Neutrophil (primary cell): ENCODE measurements around the gene GNRHR.

Source experiments
- H3K27ac ChIP-seq: fragments of 200-600 bp; sonication (generic); 2 replicates; pipeline ENCODE4 v1.5.1; 2016; ENCODE audit warnings: mild to moderate bottlenecking, moderate library complexity
- H3K27me3 ChIP-seq: fragments of 200-600 bp; sonication (generic); 2 replicates; pipeline ENCODE4 v1.6.0; 2016; ENCODE audit warnings: mild to moderate bottlenecking
- H3K36me3 ChIP-seq: fragments of 200-600 bp; sonication (generic); 2 replicates; pipeline ENCODE4 v1.5.1; 2017
- H3K4me1 ChIP-seq, 2 experiments: fragments of 200-600 bp in 1 of 2; sonication (generic) in 1 of 2; 1 replicate in 1 of 2; 2 replicates in 1 of 2; pipeline versions ENCODE4 v1.5.1 to v1.6.1; 2013 to 2016; ENCODE audit warnings: low read depth in 1 of 2, low read length in 1 of 2, mild to moderate bottlenecking in 1 of 2, moderate library complexity in 1 of 2; ENCODE audit not compliant: control insufficient read depth in 1 of 2, insufficient read depth in 1 of 2
- H3K4me3 ChIP-seq, 2 experiments: fragments of 200-600 bp in 1 of 2; sonication (generic) in 1 of 2; 1 replicate in 1 of 2; 2 replicates in 1 of 2; pipeline ENCODE4 v1.5.1; 2013 to 2016; ENCODE audit warnings: low read depth in 1 of 2, low read length in 1 of 2, mild to moderate bottlenecking in 1 of 2, moderate library complexity in 1 of 2
- H3K9me3 ChIP-seq: fragments of 200-600 bp; sonication (generic); 2 replicates; pipeline ENCODE4 v1.5.1; 2016
- TF ChIP-seq, protein P1 (sequence below): fragments of 200-600 bp; sonication (generic); IDR thresholded peaks from 2 replicates; pipeline ENCODE4 v1.5.1; 2016; ENCODE audit warnings: antibody characterized with exemption

GNRHR gene

GRCh38 chr4:67702166-67702565 is 52.0 kb downstream of the GNRHR start:
- no peaks in the 10 kb centered on the region for H3K36me3 ChIP-seq
- no peak overlapping the region for H3K4me3 ChIP-seq

GRCh38 chr4:67701517-67701850 is 52.7 kb downstream of the GNRHR start:
- H3K4me1 ChIP-seq: peaks cover 13 to 14% of the 10 kb centered on the region in 2 experiments

More at GRCh38 chr4:67702166-67702565, 52.0 kb downstream of the GNRHR start:
- no peaks in the 10 kb centered on the region for H3K27me3 ChIP-seq
- H3K4me1 ChIP-seq: peaks cover 13 to 14% of the 10 kb centered on the region in 2 experiments
- TF ChIP-seq, protein P1, sequence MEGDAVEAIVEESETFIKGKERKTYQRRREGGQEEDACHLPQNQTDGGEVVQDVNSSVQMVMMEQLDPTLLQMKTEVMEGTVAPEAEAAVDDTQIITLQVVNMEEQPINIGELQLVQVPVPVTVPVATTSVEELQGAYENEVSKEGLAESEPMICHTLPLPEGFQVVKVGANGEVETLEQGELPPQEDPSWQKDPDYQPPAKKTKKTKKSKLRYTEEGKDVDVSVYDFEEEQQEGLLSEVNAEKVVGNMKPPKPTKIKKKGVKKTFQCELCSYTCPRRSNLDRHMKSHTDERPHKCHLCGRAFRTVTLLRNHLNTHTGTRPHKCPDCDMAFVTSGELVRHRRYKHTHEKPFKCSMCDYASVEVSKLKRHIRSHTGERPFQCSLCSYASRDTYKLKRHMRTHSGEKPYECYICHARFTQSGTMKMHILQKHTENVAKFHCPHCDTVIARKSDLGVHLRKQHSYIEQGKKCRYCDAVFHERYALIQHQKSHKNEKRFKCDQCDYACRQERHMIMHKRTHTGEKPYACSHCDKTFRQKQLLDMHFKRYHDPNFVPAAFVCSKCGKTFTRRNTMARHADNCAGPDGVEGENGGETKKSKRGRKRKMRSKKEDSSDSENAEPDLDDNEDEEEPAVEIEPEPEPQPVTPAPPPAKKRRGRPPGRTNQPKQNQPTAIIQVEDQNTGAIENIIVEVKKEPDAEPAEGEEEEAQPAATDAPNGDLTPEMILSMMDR: no peak
- peak overlapping the region; percentile 89 for H3K27ac ChIP-seq
- H3K9me3 ChIP-seq: no peaks in the 10 kb centered on the region

DNA sequence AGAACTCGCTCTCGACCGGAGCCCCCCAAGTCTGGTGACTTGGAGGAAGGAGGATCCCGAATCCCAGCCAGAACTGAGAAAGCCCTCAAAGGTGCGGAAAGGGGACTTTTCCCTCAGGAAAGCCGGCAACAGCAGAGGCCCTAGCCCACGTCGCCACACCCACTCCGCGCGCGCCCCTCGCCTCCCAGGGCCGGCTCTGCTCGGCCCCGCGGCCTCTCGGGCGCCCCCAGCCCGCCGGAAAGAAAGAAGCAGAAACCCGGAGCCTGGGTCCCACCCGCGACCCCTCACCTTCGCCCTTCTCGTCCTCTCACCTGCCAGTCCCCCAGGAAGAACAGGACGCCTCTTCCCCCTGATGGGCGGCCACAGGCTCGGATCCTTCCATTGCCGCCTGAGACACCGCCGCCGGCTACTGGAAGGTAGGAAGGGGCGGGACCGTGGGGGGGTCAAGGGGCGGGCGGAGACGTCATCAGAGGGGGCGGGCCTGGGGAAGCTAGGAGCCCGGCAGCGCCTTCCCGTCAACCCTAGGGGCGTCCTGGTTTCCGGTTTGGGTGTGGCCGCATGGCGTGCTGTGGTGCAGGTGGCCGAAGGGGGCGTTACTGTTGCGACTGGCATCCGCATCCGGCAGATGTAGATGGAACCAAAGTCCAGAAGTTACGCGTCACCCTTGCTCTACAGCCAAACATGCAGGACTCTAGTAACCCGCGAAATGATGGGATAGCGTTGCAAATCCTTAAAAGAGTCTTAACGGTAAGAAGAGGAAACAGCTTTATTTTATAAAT is 53.3 kb downstream of the GNRHR start, which contains the start of gene UBA6:
UBA6 (minus strand) TSS at position 418 of the 779 bp plus-strand sequence; CDS start at position 382, 36 bp downstream.
- peaks cover 13 to 14% of the 10 kb centered on the region in 2 experiments for H3K4me1 ChIP-seq
- no peaks in the 10 kb centered on the region for H3K9me3 ChIP-seq
- peak within 1 kb of the TSS; percentile 89 for H3K27ac ChIP-seq
- TF ChIP-seq, protein P1: peak; percentile 71
- peak within 1 kb of the TSS; percentile 70 to 98 for H3K4me3 ChIP-seq
- H3K36me3 ChIP-seq: no peaks in the 10 kb centered on the region
- H3K27me3 ChIP-seq: no peaks in the 10 kb centered on the region

More at GRCh38 chr4:67701517-67701850, 52.7 kb downstream of the GNRHR start:
- no peaks in the 10 kb centered on the region for H3K9me3 ChIP-seq
- TF ChIP-seq, protein P1: no peak
- peak overlapping the region; percentile 89 for H3K27ac ChIP-seq
- H3K27me3 ChIP-seq: no peaks in the 10 kb centered on the region
- H3K36me3 ChIP-seq: no peaks in the 10 kb centered on the region
- peak overlapping the region; percentile 70 to 98 for H3K4me3 ChIP-seq

GRCh38 chr4:67700116-67700737 is 54.0 kb downstream of the GNRHR start:
- TF ChIP-seq, protein P1: no peak
- peak overlapping the region; percentile 70 to 98 for H3K4me3 ChIP-seq
- H3K4me1 ChIP-seq: peaks cover 13 to 14% of the 10 kb centered on the region in 2 experiments
- no peaks in the 10 kb centered on the region for H3K27me3 ChIP-seq
- H3K36me3 ChIP-seq: no peaks in the 10 kb centered on the region
- peak overlapping the region; percentile 89 for H3K27ac ChIP-seq
- H3K9me3 ChIP-seq: no peaks in the 10 kb centered on the region

DNA sequence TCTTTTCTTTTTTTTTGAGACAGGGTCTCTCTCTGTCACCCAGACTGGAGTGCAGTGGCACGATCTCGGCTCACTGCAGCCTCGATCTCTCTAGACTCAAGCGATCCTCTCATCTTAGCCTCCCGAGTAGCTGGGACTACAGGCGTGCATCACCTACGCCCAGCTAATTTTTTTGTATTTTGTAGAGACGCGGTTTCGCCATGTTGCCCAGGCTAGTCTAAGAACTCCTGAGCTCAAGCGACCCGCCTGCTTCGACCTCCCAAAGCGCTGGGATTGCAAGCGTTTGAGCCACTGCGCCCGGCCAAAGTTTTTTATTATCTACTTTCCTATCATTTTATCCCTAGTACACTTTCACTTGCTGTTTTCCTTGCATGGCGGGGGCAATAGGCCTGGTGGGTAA is 54.6 kb downstream of the GNRHR start:
- Histone ChIP-seq H3K36me3 (no peaks in the 10 kb centered on the region), H3K4me1 (peaks cover 13 to 14% of the 10 kb centered on the region in 2 experiments), H3K9me3 (no peaks in the 10 kb centered on the region), H3K27ac (peak overlapping the region; percentile 89), H3K4me3 (peak overlapping the region in 1 of 2 experiments; percentile 70), H3K27me3 (no peaks in the 10 kb centered on the region)
- TF ChIP-seq, protein P1: no peak
